Neural cell (in vitro differentiated cells): ENCODE measurements around the gene DMXL1. TPM values are rescaled to one million over a fixed set of nuclear protein-coding genes. Genes with fewer than 3 reads are reported as not detected.

Source experiments
- H2AFZ ChIP-seq: fragments of 200-600, 300-800 bp; sonication (generic), shearing (Covaris generic); 2 replicates; pipeline ENCODE4 v1.6.0; 2014; ENCODE audit warnings: low read depth, mild to moderate bottlenecking, antibody characterized with exemption, low read length, moderate library complexity
- H3F3A ChIP-seq: fragments of 200-600 bp; shearing (Covaris generic); 2 replicates; pipeline ENCODE4 v1.6.1; 2016; ENCODE audit warnings: mild to moderate bottlenecking, moderate library complexity, mixed read lengths, antibody characterized with exemption, low read length; ENCODE audit not compliant: insufficient read depth, poor library complexity, severe bottlenecking
- H3K27ac ChIP-seq: fragments of 200-600, 300-800 bp; sonication (generic), shearing (Covaris generic); 2 replicates; pipeline ENCODE4 v1.5.1; 2014; ENCODE audit warnings: mild to moderate bottlenecking, low read length, moderate library complexity
- H3K27me3 ChIP-seq: fragments of 300-800, 200-600 bp; sonication (generic), shearing (Covaris generic); 2 replicates; pipeline ENCODE4 v1.6.0; 2014; ENCODE audit warnings: mild to moderate bottlenecking, low read depth, low read length, moderate library complexity; ENCODE audit not compliant: insufficient read depth
- H3K36me3 ChIP-seq: fragments of 300-800, 200-600 bp; sonication (generic), shearing (Covaris generic); 2 replicates; pipeline ENCODE4 v1.5.1; 2014; ENCODE audit warnings: mild to moderate bottlenecking, antibody characterized with exemption, low read length, moderate library complexity; ENCODE audit not compliant: insufficient read depth
- H3K4me2 ChIP-seq: fragments of 300-800, 200-600 bp; sonication (generic), shearing (Covaris generic); 2 replicates; pipeline ENCODE4 v1.6.0; 2014; ENCODE audit warnings: mild to moderate bottlenecking, low read length
- H3K4me3 ChIP-seq: fragments of 300-800, 200-600 bp; sonication (generic), shearing (Covaris generic); 2 replicates; pipeline ENCODE4 v1.5.1; 2014; ENCODE audit warnings: mild to moderate bottlenecking, low read length, moderate library complexity
- H3K79me2 ChIP-seq: fragments of 200-600 bp; shearing (Covaris generic); replicated peaks from 2 replicates; pipeline ENCODE4 v1.6.0; 2014; ENCODE audit warnings: mild to moderate bottlenecking, low read length, moderate library complexity; ENCODE audit not compliant: insufficient read depth
- H3K9ac ChIP-seq: fragments of 300-800, 200-600 bp; sonication (generic), shearing (Covaris generic); 2 replicates; pipeline ENCODE4 v1.6.1; 2016; ENCODE audit warnings: mild to moderate bottlenecking, low read length, mixed read lengths
- H3K9me2 ChIP-seq: fragments of 200-600 bp; shearing (Covaris generic); 2 replicates; pipeline ENCODE4 v1.6.1; 2016; ENCODE audit warnings: mild to moderate bottlenecking, low read length, mixed read lengths; ENCODE audit not compliant: insufficient read depth
- H3K9me3 ChIP-seq: fragments of 200-600, 300-800 bp; sonication (generic), shearing (Covaris generic); 2 replicates; pipeline ENCODE4 v1.6.1; 2016; ENCODE audit warnings: mild to moderate bottlenecking, mixed run types, low read length, moderate library complexity, mixed read lengths
- H4K20me1 ChIP-seq: fragments of 200-600 bp; shearing (Covaris generic); 2 replicates; pipeline ENCODE4 v1.6.1; 2016; ENCODE audit warnings: mild to moderate bottlenecking, mixed run types; ENCODE audit not compliant: insufficient read depth
- EP300 ChIP-seq: fragments of 450-650 bp; conservative IDR thresholded peaks from 2 replicates; pipeline ENCODE4 v1.6.1; 2014; ENCODE audit warnings: antibody characterized with exemption, mild to moderate bottlenecking, moderate library complexity; ENCODE audit not compliant: poor library complexity, severe bottlenecking
- EZH2 ChIP-seq: fragments of 200-600, 300-800 bp; shearing (Covaris generic), sonication (generic); IDR thresholded peaks from 2 replicates; pipeline ENCODE4 v1.6.1; 2014; ENCODE audit warnings: antibody characterized with exemption, low read length, borderline replicate concordance, mild to moderate bottlenecking; ENCODE audit not compliant: insufficient read depth, poor library complexity, severe bottlenecking
- MXI1 ChIP-seq: fragments of 450-650 bp; conservative IDR thresholded peaks from 2 replicates; pipeline ENCODE4 v1.6.1; 2014; ENCODE audit warnings: antibody characterized with exemption, mild to moderate bottlenecking; ENCODE audit not compliant: poor library complexity, severe bottlenecking
- POLR2AphosphoS5 ChIP-seq: IDR thresholded peaks from 2 replicates; pipeline ENCODE4 v1.6.1; 2012
- RAD21 ChIP-seq: fragments of 450-650 bp; conservative IDR thresholded peaks from 2 replicates; pipeline ENCODE4 v1.6.1; 2014; ENCODE audit warnings: antibody characterized with exemption, mild to moderate bottlenecking, moderate library complexity
- SMC3 ChIP-seq: fragments of 450-650 bp; conservative IDR thresholded peaks from 2 replicates; pipeline ENCODE4 v1.6.1; 2014; ENCODE audit warnings: antibody characterized with exemption, mild to moderate bottlenecking, moderate library complexity; ENCODE audit not compliant: poor library complexity
- TAF1 ChIP-seq: IDR thresholded peaks from 2 replicates; pipeline ENCODE4 v1.6.1; 2012; ENCODE audit warnings: low read depth
- polyA plus RNA-seq: library from polyadenylated mRNA; depleted of rRNA; stranded (reverse); fragments of >200 nt; gene quantifications from 2 replicates; pipeline ENCODE4 v1.2.3, GENCODE V29; 2014
- TF ChIP-seq, protein P1 (sequence below): IDR thresholded peaks from 2 replicates; pipeline ENCODE4 v1.6.1; 2012; ENCODE audit warnings: borderline replicate concordance
- TF ChIP-seq, protein P2 (sequence below): fragments of 450-650 bp; IDR thresholded peaks from 2 replicates; pipeline ENCODE4 v1.5.1; 2014; ENCODE audit warnings: antibody characterized with exemption, mild to moderate bottlenecking, moderate library complexity; ENCODE audit not compliant: poor library complexity, severe bottlenecking

DMXL1 gene
- polyA plus RNA-seq, 1 donor from 2014 or later: 46.9 TPM

DNA sequence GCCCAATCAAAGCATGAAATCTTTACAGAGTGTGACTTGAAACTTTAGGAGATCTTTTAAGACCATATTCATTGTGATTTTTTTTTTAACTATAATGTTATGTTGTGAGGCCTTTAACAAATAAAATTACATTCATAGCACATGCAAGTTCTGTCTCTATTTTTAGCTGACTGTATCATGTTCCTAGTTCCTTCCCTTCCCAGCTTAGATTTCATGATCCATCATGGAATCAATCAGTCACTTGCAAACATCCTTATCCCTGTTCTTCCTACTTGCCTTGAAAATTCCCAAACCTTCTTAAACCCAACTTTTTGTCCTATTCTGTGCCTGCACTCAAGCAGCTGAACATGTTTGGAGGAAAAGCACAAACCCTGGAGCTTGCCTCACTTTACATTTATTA is 141.8 kb downstream of the DMXL1 start:
- Histone ChIP-seq H3K9ac (no peak overlapping the region), H3K9me3 (no peaks in the 10 kb centered on the region), H2AFZ (no peak overlapping the region), H4K20me1 (no peaks in the 10 kb centered on the region), H3K4me3 (no peak overlapping the region), H3K4me2 (no peak overlapping the region), H3K27ac (no peak overlapping the region), H3K79me2 (no peaks in the 10 kb centered on the region), H3K27me3 (no peaks in the 10 kb centered on the region), H3K36me3 (no peaks in the 10 kb centered on the region), H3F3A (no peaks in the 10 kb centered on the region), H3K9me2 (no peaks in the 10 kb centered on the region)
- TF ChIP-seq, protein P1, sequence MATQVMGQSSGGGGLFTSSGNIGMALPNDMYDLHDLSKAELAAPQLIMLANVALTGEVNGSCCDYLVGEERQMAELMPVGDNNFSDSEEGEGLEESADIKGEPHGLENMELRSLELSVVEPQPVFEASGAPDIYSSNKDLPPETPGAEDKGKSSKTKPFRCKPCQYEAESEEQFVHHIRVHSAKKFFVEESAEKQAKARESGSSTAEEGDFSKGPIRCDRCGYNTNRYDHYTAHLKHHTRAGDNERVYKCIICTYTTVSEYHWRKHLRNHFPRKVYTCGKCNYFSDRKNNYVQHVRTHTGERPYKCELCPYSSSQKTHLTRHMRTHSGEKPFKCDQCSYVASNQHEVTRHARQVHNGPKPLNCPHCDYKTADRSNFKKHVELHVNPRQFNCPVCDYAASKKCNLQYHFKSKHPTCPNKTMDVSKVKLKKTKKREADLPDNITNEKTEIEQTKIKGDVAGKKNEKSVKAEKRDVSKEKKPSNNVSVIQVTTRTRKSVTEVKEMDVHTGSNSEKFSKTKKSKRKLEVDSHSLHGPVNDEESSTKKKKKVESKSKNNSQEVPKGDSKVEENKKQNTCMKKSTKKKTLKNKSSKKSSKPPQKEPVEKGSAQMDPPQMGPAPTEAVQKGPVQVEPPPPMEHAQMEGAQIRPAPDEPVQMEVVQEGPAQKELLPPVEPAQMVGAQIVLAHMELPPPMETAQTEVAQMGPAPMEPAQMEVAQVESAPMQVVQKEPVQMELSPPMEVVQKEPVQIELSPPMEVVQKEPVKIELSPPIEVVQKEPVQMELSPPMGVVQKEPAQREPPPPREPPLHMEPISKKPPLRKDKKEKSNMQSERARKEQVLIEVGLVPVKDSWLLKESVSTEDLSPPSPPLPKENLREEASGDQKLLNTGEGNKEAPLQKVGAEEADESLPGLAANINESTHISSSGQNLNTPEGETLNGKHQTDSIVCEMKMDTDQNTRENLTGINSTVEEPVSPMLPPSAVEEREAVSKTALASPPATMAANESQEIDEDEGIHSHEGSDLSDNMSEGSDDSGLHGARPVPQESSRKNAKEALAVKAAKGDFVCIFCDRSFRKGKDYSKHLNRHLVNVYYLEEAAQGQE: no peak
- no peak for TF ChIP-seq EZH2
- TF ChIP-seq POLR2AphosphoS5: no peak
- TF ChIP-seq RAD21: no peak
- TF ChIP-seq, protein P2, sequence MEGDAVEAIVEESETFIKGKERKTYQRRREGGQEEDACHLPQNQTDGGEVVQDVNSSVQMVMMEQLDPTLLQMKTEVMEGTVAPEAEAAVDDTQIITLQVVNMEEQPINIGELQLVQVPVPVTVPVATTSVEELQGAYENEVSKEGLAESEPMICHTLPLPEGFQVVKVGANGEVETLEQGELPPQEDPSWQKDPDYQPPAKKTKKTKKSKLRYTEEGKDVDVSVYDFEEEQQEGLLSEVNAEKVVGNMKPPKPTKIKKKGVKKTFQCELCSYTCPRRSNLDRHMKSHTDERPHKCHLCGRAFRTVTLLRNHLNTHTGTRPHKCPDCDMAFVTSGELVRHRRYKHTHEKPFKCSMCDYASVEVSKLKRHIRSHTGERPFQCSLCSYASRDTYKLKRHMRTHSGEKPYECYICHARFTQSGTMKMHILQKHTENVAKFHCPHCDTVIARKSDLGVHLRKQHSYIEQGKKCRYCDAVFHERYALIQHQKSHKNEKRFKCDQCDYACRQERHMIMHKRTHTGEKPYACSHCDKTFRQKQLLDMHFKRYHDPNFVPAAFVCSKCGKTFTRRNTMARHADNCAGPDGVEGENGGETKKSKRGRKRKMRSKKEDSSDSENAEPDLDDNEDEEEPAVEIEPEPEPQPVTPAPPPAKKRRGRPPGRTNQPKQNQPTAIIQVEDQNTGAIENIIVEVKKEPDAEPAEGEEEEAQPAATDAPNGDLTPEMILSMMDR: no peak
- TF ChIP-seq TAF1: no peak
- TF ChIP-seq EP300: no peak
- no peak for TF ChIP-seq SMC3
- TF ChIP-seq MXI1: no peak

DNA sequence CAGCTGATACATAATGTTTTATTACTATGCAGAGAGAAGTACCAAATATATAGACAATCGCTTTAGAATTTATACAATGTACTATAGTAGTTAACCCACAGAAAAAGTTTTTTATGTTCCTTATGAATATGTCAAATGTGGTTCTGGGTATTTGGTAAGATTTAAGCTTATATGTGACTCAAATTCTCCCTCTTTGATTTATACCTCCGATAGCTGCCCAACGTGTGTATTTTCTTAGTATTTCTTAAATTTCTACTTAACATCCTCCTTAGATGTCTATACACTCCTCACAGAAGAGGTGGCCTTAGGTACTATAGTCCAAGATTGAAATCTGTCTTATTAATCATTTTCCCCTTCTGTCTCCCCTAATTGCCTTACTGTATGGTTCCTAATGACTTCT is 146.3 kb downstream of the DMXL1 start:
- Histone ChIP-seq H3K4me2 (no peak overlapping the region), H3K4me3 (no peak overlapping the region), H2AFZ (no peak overlapping the region), H3K9me2 (no peaks in the 10 kb centered on the region), H3K36me3 (no peaks in the 10 kb centered on the region), H4K20me1 (no peaks in the 10 kb centered on the region), H3K27me3 (no peaks in the 10 kb centered on the region), H3K9me3 (no peaks in the 10 kb centered on the region), H3K27ac (no peak overlapping the region), H3F3A (no peaks in the 10 kb centered on the region), H3K9ac (no peak overlapping the region), H3K79me2 (no peaks in the 10 kb centered on the region)
- TF ChIP-seq, protein P2: no peak
- TF ChIP-seq EZH2 (no peak), TAF1 (no peak), RAD21 (no peak), EP300 (no peak)
